Measurements from ENCODE around the gene IL36A.

The IL36A gene

DNA sequence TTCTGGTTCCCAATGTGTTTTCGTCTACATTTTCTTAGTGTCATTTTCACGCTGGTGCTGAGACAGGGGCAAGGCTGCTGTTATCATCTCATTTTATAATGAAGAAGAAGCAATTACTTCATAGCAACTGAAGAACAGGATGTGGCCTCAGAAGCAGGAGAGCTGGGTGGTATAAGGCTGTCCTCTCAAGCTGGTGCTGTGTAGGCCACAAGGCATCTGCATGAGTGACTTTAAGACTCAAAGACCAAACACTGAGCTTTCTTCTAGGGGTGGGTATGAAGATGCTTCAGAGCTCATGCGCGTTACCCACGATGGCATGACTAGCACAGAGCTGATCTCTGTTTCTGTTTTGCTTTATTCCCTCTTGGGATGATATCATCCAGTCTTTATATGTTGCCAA is 20.2 kb upstream of the IL36A start:
- H3K4me1 ChIP-seq (ENCODE audit: insufficient read depth, low read length) = no peaks in the 10 kb centered on the region
- H3K9me3 ChIP-seq (ENCODE audit: low read length) = no peaks in the 10 kb centered on the region
- H3K27me3 ChIP-seq (ENCODE audit: insufficient read depth, low read length) = peaks cover 16% of the 10 kb centered on the region
- H3K36me3 ChIP-seq (ENCODE audit: insufficient read depth, low read length) = no peaks in the 10 kb centered on the region
- no peak overlapping the region for H3K4me3 ChIP-seq (ENCODE audit: low read length)
- no peak overlapping the region for H2AFZ ChIP-seq (ENCODE audit: low read depth, low read length)

DNA sequence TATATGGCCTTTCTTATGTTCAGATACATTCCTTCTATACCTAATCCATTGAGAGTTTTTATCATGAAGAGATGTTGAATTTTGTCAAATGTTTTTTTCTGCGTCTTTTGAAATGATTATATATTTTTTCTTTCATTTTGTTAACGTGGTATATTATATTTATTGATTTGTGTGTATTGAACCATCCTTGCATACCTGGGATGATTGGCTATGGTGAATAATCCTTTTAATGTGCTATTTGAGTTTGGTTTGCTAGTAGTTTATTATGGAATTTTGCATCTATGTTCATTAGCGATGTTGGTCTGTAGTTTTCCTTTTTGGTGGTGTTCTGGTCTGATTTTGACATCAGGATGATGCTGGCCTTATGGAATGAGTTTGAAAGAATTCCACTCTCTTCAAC is 15.6 kb upstream of the IL36A start:
- Histone ChIP-seq H2AFZ (ENCODE audit: low read depth, low read length) (no peak overlapping the region), H3K4me3 (ENCODE audit: low read length) (no peak overlapping the region), H3K9me3 (ENCODE audit: low read length) (no peaks in the 10 kb centered on the region), H3K4me1 (ENCODE audit: insufficient read depth, low read length) (no peaks in the 10 kb centered on the region), H3K27me3 (ENCODE audit: insufficient read depth, low read length) (no peaks in the 10 kb centered on the region), H3K36me3 (ENCODE audit: insufficient read depth, low read length) (no peaks in the 10 kb centered on the region)

DNA sequence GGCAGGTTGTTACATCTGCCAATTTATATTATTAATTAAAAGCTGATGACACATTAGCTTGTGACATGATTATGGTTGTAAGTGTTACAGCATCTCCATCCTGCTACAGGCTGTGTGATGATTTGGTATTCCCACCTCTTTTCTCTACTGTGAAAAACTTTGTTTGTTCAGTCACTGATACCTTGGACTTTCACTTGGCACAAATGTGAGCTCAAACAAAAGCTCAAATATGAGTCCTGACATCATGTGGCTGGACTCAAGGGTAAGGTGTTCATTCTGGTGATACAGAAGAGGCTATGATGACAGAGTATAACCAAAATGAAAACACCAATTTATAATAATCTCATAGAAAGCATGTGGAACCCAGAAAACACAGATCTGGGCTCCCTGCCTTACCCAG is 11.4 kb upstream of the IL36A start:
- Histone ChIP-seq H3K4me3 (ENCODE audit: low read length) (no peak overlapping the region), H2AFZ (ENCODE audit: low read depth, low read length) (no peak overlapping the region), H3K9me3 (ENCODE audit: low read length) (no peaks in the 10 kb centered on the region), H3K27me3 (ENCODE audit: insufficient read depth, low read length) (no peaks in the 10 kb centered on the region), H3K4me1 (ENCODE audit: insufficient read depth, low read length) (no peaks in the 10 kb centered on the region), H3K36me3 (ENCODE audit: insufficient read depth, low read length) (no peaks in the 10 kb centered on the region)

GRCh38 chr2:112994648-112995047 is 10.6 kb upstream of the IL36A start:
- no peak overlapping the region for H2AFZ ChIP-seq (ENCODE audit: low read depth, low read length)
- H3K9me3 ChIP-seq (ENCODE audit: low read length) = peaks cover 3% of the 10 kb centered on the region
- no peaks in the 10 kb centered on the region for H3K4me1 ChIP-seq (ENCODE audit: insufficient read depth, low read length)
- H3K36me3 ChIP-seq (ENCODE audit: insufficient read depth, low read length) = no peaks in the 10 kb centered on the region
- no peaks in the 10 kb centered on the region for H3K27me3 ChIP-seq (ENCODE audit: insufficient read depth, low read length)
- no peak overlapping the region for H3K4me3 ChIP-seq (ENCODE audit: low read length)

DNA sequence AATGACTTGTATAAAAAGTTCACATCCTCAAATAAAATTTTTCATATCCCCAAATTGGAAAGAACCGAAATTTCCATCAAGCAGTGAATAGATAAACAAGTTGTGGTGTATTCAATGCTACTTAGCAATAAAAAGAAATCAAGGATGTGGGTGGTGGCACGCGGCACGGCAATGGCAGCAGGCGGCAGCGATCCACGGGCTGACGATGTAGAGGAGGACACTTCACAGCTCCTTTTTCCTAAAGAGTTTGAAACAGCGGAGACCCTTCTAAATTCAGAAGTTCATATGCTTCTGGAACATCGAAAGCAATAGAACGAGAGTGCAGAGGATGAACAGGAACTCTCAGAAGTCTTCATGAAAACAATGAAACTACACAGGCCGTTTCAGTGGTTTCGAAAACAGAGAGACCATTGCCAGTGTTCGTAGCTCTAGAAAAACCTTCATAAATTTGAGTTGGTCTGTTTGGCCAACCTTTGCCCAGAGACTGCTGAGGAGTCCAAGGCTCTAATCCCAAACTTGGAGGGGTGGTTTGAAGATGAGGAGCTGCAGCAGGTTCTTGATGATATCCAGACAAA is 9.8 kb upstream of the IL36A start:
- H3K4me1 ChIP-seq (ENCODE audit: insufficient read depth, low read length) = no peaks in the 10 kb centered on the region
- no peaks in the 10 kb centered on the region for H3K27me3 ChIP-seq (ENCODE audit: insufficient read depth, low read length)
- no peaks in the 10 kb centered on the region for H3K36me3 ChIP-seq (ENCODE audit: insufficient read depth, low read length)
- no peak overlapping the region for H2AFZ ChIP-seq (ENCODE audit: low read depth, low read length)
- peaks cover 3% of the 10 kb centered on the region for H3K9me3 ChIP-seq (ENCODE audit: low read length)
- H3K4me3 ChIP-seq (ENCODE audit: low read length) = no peak overlapping the region

- no peak overlapping the region for H2AFZ ChIP-seq (ENCODE audit: low read depth, low read length)
- H3K9me3 ChIP-seq (ENCODE audit: low read length) = peaks cover 5% of the 10 kb centered on the region
- H3K4me1 ChIP-seq (ENCODE audit: insufficient read depth, low read length) = no peaks in the 10 kb centered on the region
Observed at GRCh38 chr2:112996635-112997034, 8.6 kb upstream of the IL36A start.

GRCh38 chr2:112997151-112997550 is 8.1 kb upstream of the IL36A start:
- H3K36me3 ChIP-seq (ENCODE audit: insufficient read depth, low read length) = no peaks in the 10 kb centered on the region
- H3K4me3 ChIP-seq (ENCODE audit: low read length) = no peak overlapping the region
- no peak overlapping the region for H2AFZ ChIP-seq (ENCODE audit: low read depth, low read length)
- H3K9me3 ChIP-seq (ENCODE audit: low read length) = peaks cover 5% of the 10 kb centered on the region
- no peaks in the 10 kb centered on the region for H3K4me1 ChIP-seq (ENCODE audit: insufficient read depth, low read length)
- H3K27me3 ChIP-seq (ENCODE audit: insufficient read depth, low read length) = no peaks in the 10 kb centered on the region

More at GRCh38 chr2:112996635-112997034, 8.6 kb upstream of the IL36A start:
- Histone ChIP-seq H3K4me3 (ENCODE audit: low read length) (no peak overlapping the region), H3K36me3 (ENCODE audit: insufficient read depth, low read length) (no peaks in the 10 kb centered on the region), H3K27me3 (ENCODE audit: insufficient read depth, low read length) (no peaks in the 10 kb centered on the region)

GRCh38 chr2:113000436-113000835 is 4.8 kb upstream of the IL36A start:
- Histone ChIP-seq H3K4me3 (ENCODE audit: low read length) (no peak overlapping the region), H3K36me3 (ENCODE audit: insufficient read depth, low read length) (no peaks in the 10 kb centered on the region), H3K27me3 (ENCODE audit: insufficient read depth, low read length) (peaks cover 2% of the 10 kb centered on the region), H2AFZ (ENCODE audit: low read depth, low read length) (no peak overlapping the region), H3K4me1 (ENCODE audit: insufficient read depth, low read length) (no peaks in the 10 kb centered on the region), H3K9me3 (ENCODE audit: low read length) (peaks cover 5% of the 10 kb centered on the region)

GRCh38 chr2:113002677-113003076 is 2.6 kb upstream of the IL36A start:
- Histone ChIP-seq H3K36me3 (ENCODE audit: insufficient read depth, low read length) (no peaks in the 10 kb centered on the region), H3K27me3 (ENCODE audit: insufficient read depth, low read length) (peaks cover 4% of the 10 kb centered on the region), H3K4me3 (ENCODE audit: low read length) (no peak overlapping the region), H2AFZ (ENCODE audit: low read depth, low read length) (no peak overlapping the region), H3K9me3 (ENCODE audit: low read length) (peaks cover 5% of the 10 kb centered on the region), H3K4me1 (ENCODE audit: insufficient read depth, low read length) (no peaks in the 10 kb centered on the region)

GRCh38 chr2:113007250-113007649 is 2.0 kb downstream of the IL36A start:
- peaks cover 4% of the 10 kb centered on the region for H3K4me1 ChIP-seq (ENCODE audit: insufficient read depth, low read length)
- no peak overlapping the region for H2AFZ ChIP-seq (ENCODE audit: low read depth, low read length)
- no peaks in the 10 kb centered on the region for H3K9me3 ChIP-seq (ENCODE audit: low read length)
- H3K27me3 ChIP-seq (ENCODE audit: insufficient read depth, low read length) = peaks cover 4% of the 10 kb centered on the region
- no peaks in the 10 kb centered on the region for H3K36me3 ChIP-seq (ENCODE audit: insufficient read depth, low read length)
- H3K4me3 ChIP-seq (ENCODE audit: low read length) = no peak overlapping the region

GRCh38 chr2:113009622-113010021 is 4.4 kb downstream of the IL36A start:
- H3K27me3 ChIP-seq (ENCODE audit: insufficient read depth, low read length) = peaks cover 4% of the 10 kb centered on the region
- H3K4me3 ChIP-seq (ENCODE audit: low read length) = no peak overlapping the region
- peaks cover 10% of the 10 kb centered on the region for H3K4me1 ChIP-seq (ENCODE audit: insufficient read depth, low read length)
- H3K36me3 ChIP-seq (ENCODE audit: insufficient read depth, low read length) = no peaks in the 10 kb centered on the region
- H2AFZ ChIP-seq (ENCODE audit: low read depth, low read length) = no peak overlapping the region
- no peaks in the 10 kb centered on the region for H3K9me3 ChIP-seq (ENCODE audit: low read length)

- peaks cover 4% of the 10 kb centered on the region for H3K27me3 ChIP-seq (ENCODE audit: insufficient read depth, low read length)
- no peak overlapping the region for H3K4me3 ChIP-seq (ENCODE audit: low read length)
- no peaks in the 10 kb centered on the region for H3K36me3 ChIP-seq (ENCODE audit: insufficient read depth, low read length)
- no peak overlapping the region for H2AFZ ChIP-seq (ENCODE audit: low read depth, low read length)
- peaks cover 10% of the 10 kb centered on the region for H3K4me1 ChIP-seq (ENCODE audit: insufficient read depth, low read length)
- H3K9me3 ChIP-seq (ENCODE audit: low read length) = no peaks in the 10 kb centered on the region
Observed at GRCh38 chr2:113010088-113010487, 4.8 kb downstream of the IL36A start.

DNA sequence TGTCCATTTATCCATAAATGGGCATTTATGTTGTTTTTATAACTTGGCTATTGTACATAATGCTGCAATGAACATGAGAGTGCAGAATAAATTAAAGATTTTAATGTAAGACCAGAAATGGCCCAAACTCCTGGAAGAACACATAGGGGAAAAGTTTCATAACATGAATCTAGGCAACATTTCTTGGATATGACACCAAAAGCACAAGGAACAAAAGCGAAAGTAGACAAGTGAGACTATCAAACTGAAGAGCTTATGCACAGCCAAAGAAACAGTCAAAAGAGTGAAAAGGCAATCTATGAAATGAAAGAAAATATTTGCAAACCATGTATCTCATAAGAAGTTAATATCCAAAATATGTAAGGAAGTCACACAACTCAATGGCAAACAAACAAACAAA is 5.8 kb downstream of the IL36A start:
- Histone ChIP-seq H3K4me1 (ENCODE audit: insufficient read depth, low read length) (peaks cover 10% of the 10 kb centered on the region), H3K4me3 (ENCODE audit: low read length) (no peak overlapping the region), H2AFZ (ENCODE audit: low read depth, low read length) (no peak overlapping the region), H3K36me3 (ENCODE audit: insufficient read depth, low read length) (no peaks in the 10 kb centered on the region), H3K9me3 (ENCODE audit: low read length) (no peaks in the 10 kb centered on the region), H3K27me3 (ENCODE audit: insufficient read depth, low read length) (no peaks in the 10 kb centered on the region)
